ENCODE data around the gene RASA1. TPM values are rescaled to one million over a fixed set of nuclear protein-coding genes. Genes with fewer than 3 reads are reported as not detected.
"Not testable (repeated sequence)": the region's sequence is repeated elsewhere in the genome, so short reads cannot be mapped to it uniquely, and the experiment has no call there.

RASA1 gene
- total RNA-seq, 1 donor: 12.0 TPM

DNA sequence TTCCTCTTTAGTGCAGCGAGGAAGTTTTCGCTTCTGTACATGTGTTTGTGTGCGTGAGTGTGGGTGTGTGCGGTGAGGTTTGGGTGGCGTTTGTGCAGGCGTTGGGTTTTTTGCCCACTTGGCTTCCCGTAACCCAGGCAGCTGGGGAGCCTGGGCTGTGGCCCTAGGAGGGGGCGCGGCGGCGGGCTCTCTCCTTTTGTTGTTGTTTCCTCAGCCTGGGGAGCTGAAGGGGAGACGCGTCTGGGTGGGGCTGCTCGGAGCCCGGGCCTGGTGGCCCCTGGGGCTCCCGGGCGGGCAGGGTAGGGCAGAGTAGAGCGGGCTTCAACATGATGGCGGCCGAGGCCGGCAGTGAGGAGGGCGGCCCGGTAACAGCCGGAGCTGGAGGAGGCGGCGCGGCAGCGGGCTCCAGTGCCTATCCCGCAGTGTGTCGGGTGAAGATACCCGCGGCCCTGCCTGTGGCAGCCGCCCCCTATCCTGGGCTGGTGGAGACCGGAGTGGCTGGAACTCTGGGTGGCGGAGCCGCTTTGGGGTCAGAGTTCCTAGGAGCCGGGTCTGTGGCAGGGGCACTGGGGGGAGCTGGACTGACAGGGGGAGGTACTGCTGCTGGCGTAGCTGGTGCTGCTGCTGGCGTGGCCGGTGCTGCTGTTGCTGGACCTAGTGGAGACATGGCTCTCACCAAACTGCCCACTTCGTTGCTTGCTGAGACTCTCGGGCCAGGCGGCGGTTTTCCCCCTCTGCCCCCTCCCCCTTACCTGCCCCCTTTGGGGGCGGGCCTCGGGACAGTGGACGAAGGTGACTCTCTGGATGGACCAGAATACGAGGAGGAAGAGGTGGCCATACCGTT lies 665 bp downstream of the RASA1 start:
- H3K4me3 ChIP-seq (ENCODE audit: low read length): peak overlapping the region; percentile 89
- H3K27me3 ChIP-seq (ENCODE audit: insufficient read depth, low read length): no peaks in the 10 kb centered on the region
- no peaks in the 10 kb centered on the region for H3K9me3 ChIP-seq (ENCODE audit: low read depth, low read length)
- peaks cover 27% of the 10 kb centered on the region for H3K4me1 ChIP-seq (ENCODE audit: insufficient read depth, low read length)

DNA sequence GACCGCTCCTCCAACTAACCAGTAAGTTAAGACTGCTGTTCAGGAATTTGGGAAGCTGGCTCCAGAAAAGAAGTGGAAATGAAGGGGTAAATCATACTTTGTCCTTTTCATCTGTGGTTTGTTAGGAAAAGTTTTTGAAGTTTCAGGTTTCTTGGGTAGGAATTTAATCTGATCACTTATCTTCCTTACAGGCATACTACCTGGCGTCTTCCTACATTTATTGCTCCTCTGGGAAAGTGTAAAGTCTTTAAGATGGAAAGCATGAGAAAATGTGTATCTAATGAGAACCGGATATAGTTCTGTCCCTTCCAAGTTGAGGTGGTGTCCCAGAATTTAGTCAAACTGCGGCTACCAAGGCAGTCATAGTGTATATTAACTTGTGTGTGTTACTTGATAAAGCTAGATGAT lies 1.3 kb downstream of the RASA1 start:
- Histone ChIP-seq H3K9me3 (ENCODE audit: low read depth, low read length) (no peaks in the 10 kb centered on the region), H3K4me1 (ENCODE audit: insufficient read depth, low read length) (peaks cover 29% of the 10 kb centered on the region), H3K4me3 (ENCODE audit: low read length) (peak overlapping the region; percentile 89), H3K27me3 (ENCODE audit: insufficient read depth, low read length) (no peaks in the 10 kb centered on the region)

DNA sequence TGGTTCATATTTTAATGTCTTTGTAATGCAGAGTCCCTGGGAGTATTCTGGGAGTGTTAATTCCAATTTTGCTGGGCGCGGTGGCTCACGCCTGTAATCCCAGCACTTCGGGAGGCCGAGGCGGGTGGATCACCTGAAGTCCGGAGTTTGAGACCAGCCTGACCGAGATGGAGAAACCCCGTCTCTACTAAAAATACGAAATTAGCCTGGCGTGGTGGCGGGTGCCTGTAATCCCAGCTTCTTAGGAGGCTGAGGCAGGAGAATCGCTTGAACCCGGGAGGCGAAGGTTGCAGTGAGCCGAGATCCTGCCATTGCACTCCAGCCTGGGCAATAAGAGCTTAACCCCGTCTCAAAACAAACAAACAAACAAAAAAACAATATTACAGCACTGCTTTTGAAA lies 3.2 kb downstream of the RASA1 start:
- H3K4me3 ChIP-seq (ENCODE audit: low read length); H3K9me3 ChIP-seq (ENCODE audit: low read depth, low read length); H3K27me3 ChIP-seq (ENCODE audit: insufficient read depth, low read length): not testable (repeated sequence)
- H3K4me1 ChIP-seq (ENCODE audit: insufficient read depth, low read length): peaks cover 30% of the 10 kb centered on the region

DNA sequence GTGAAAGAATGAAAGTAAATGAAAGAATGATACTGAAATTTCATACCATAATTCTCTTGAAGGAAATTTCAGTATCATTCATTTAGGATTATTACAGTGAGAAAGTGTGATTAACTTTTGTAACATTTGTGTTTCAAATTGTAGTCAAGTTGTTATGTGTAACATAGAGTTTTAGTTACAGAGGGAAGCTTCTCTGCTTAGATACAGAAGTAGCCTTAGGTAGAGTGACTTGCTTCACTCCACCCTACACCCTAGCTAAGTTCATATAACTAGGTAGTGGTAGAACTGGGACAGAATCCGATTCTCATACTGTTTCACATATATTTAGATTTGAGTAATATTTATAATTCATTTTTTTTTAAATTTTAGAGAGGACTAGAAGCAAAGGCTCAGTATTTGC lies 9.0 kb downstream of the RASA1 start:
- Histone ChIP-seq H3K4me1 (ENCODE audit: insufficient read depth, low read length) (peaks cover 11% of the 10 kb centered on the region), H3K4me3 (ENCODE audit: low read length) (no peak overlapping the region), H3K9me3 (ENCODE audit: low read depth, low read length) (no peaks in the 10 kb centered on the region), H3K27me3 (ENCODE audit: insufficient read depth, low read length) (no peaks in the 10 kb centered on the region)

DNA sequence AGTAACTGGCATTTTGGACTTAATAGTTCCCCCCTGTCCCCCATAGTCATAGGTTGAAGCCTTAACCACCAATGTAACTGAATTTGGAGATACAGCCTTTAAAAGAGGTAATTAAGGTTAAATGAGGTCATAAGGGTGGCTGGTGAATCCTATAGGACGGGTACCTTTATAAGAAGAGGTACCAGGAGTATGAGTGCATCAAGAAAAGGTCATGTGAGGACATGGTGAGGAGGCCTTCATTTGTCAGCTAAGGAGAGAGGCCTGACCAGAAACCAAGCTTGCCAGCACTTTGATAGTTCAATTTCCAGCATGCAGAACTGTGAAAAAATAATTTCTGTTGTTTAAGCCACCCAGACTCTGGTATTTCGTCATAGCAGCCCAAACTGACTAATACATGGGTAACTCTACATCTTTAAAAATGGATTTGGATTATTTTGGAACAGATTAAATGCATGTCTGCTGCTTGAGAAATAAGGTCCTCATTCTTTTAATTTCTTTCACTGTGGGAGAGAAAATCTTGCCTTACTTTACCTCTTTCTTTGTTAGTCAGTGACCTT lies 9.7 kb downstream of the RASA1 start:
- no peaks in the 10 kb centered on the region for H3K27me3 ChIP-seq (ENCODE audit: insufficient read depth, low read length)
- H3K9me3 ChIP-seq (ENCODE audit: low read depth, low read length): no peaks in the 10 kb centered on the region
- no peak overlapping the region for H3K4me3 ChIP-seq (ENCODE audit: low read length)
- peaks cover 8% of the 10 kb centered on the region for H3K4me1 ChIP-seq (ENCODE audit: insufficient read depth, low read length)

DNA sequence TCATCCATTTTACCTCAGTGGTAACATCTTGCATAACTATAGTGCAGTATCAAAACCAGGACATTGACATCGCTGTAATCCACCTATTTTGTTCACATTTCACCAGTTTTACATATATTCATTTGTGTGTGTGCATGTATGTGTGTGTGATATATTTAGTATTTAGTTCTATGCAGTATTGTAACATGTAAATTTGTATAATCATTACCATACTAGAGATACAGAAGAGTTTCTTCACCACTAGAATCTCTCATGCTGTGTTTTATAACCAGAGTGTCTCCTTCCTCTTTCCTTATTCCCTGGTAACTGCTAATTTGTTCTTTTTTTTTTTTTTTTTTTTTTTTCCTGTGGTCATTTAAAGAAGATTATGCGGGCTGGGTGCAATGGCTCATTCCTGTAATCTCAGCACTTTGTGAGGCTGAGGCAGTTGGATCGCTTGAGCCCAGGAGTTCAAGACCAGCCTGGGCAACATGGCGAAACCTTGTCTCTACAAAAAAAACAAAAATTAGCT lies 11.0 kb downstream of the RASA1 start:
- Histone ChIP-seq H3K4me3 (ENCODE audit: low read length) (no peak overlapping the region), H3K27me3 (ENCODE audit: insufficient read depth, low read length) (no peaks in the 10 kb centered on the region), H3K4me1 (ENCODE audit: insufficient read depth, low read length) (peaks cover 8% of the 10 kb centered on the region), H3K9me3 (ENCODE audit: low read depth, low read length) (no peaks in the 10 kb centered on the region)

DNA sequence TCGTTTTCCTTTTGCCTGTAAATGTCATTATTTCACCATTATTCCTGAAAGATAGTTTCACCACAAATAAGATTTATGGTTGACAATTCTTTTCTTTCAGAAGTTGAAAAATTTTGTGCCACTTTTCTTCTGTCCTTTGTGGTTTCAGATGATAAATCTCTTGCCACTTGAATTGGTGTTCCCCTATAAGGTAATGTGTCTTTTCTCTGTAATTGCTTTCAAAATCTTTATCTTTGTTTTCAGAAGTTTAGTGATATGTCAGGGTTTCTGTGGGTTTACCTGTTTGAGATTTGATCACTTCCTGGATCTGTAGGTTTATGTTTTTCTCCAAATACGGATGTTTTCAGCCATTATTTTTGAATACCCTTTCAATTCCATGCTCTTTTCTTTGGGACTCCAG lies 14.6 kb downstream of the RASA1 start:
- peaks cover 2% of the 10 kb centered on the region for H3K4me1 ChIP-seq (ENCODE audit: insufficient read depth, low read length)
- no peak overlapping the region for H3K4me3 ChIP-seq (ENCODE audit: low read length)
- no peaks in the 10 kb centered on the region for H3K9me3 ChIP-seq (ENCODE audit: low read depth, low read length)
- H3K27me3 ChIP-seq (ENCODE audit: insufficient read depth, low read length): no peaks in the 10 kb centered on the region

DNA sequence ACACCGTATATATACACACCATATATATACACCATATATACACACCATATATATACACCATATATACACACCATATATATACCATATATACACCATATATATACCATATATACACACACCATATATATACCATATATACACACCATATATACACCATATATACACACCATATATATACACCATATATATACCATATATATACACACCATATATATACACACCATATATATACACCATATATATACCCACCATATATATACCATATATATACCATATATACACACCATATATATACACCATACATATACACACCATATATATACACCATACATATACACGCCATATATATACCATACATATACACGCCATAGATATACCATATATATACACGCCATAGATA lies 19.6 kb downstream of the RASA1 start:
- not testable (repeated sequence) for H3K27me3 ChIP-seq (ENCODE audit: insufficient read depth, low read length); H3K9me3 ChIP-seq (ENCODE audit: low read depth, low read length); H3K4me3 ChIP-seq (ENCODE audit: low read length); H3K4me1 ChIP-seq (ENCODE audit: insufficient read depth, low read length)

DNA sequence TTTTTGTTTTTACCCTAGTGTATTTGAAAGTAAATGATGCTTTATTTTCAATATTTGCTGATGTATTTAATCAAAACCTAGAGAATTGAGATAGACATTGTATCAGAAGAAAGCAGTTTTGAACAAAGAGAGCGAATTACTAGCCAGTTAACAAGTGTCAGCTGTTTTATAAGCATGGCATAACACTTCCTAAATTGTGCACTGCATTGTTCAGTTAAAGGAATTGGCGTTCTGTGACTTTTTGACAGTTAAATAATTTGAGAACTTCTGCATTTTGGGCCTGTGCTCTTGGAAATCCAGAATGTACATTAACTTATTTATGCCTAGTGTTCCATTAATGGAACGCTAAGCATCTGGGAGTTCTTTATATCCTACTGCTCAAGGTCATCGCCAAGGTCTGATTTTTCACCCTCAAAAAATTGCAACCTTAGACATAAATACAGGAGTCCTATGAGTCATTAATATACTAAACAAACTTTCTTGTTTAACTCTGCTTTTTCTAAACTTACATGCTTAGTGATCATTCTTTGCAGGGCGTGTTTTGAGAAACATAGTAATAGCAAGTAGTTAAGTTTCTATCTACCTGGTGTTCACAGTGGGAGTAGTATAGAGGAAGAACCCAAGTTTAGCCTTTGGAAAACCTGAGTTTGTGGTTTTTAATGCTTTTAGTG lies 31.1 kb downstream of the RASA1 start:
- Histone ChIP-seq H3K4me1 (ENCODE audit: insufficient read depth, low read length) (peaks cover 38% of the 10 kb centered on the region), H3K27me3 (ENCODE audit: insufficient read depth, low read length) (no peaks in the 10 kb centered on the region), H3K4me3 (ENCODE audit: low read length) (no peak overlapping the region), H3K9me3 (ENCODE audit: low read depth, low read length) (no peaks in the 10 kb centered on the region)

DNA sequence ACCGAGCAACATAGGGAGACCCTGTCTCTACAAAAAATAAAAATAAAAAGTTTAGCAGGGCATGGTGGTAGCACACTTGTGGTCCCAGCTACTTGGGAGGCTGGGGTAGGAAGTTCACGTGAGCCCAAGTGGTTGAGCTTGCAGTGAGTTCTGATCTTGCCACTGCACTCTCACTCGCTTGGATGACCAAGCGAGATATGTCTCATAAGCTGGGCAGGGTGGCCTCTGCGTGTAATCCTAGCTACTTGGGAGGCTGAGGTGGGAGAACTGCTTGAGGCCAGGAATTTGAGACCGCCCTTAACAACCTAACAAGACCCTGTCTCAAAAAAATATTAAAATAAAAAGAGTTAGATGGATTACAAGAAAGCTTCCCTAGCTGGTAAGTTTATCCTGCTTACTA lies 32.5 kb downstream of the RASA1 start:
- no peaks in the 10 kb centered on the region for H3K27me3 ChIP-seq (ENCODE audit: insufficient read depth, low read length)
- H3K4me1 ChIP-seq (ENCODE audit: insufficient read depth, low read length): peaks cover 35% of the 10 kb centered on the region
- H3K4me3 ChIP-seq (ENCODE audit: low read length): no peak overlapping the region
- H3K9me3 ChIP-seq (ENCODE audit: low read depth, low read length): no peaks in the 10 kb centered on the region

DNA sequence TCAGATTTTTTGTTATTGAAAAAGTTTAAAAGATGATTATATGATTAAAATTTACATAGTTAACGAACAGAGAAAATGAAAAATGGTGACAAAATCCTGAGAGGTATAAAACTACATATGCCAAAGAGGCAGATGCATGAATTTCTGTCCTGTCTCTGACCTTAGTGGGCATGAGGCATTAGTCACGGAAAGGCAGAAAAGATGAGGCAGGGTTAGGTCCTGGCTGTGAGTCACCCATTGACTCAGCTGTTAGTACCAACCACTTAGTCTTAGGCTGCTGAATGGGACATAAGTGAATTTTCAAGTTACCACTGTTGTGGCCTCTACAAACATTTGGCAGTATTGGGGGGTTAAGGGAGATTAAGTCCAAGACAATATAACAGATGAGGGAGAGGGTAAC lies 33.1 kb downstream of the RASA1 start:
- H3K9me3 ChIP-seq (ENCODE audit: low read depth, low read length): no peaks in the 10 kb centered on the region
- H3K27me3 ChIP-seq (ENCODE audit: insufficient read depth, low read length): no peaks in the 10 kb centered on the region
- peaks cover 31% of the 10 kb centered on the region for H3K4me1 ChIP-seq (ENCODE audit: insufficient read depth, low read length)
- H3K4me3 ChIP-seq (ENCODE audit: low read length): no peak overlapping the region

DNA sequence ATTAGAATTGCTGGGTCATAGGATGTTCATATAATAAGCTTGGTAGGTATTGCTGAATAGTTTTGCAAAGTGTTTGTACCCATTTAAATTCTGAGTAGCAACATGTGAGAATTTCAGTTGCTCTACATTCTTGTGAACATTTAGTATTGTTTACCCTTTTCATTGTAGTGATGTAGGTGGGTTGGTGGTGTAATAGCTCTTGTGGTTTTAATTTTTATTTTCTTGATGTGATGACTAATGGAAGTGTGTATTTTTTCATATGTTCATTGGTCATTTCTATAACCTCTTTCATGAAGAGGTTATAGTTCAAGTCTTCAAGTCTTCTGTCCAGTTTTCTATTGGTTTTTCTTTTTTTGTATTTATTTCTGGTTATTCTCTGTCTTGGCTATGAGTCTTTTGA lies 34.4 kb downstream of the RASA1 start:
- no peaks in the 10 kb centered on the region for H3K27me3 ChIP-seq (ENCODE audit: insufficient read depth, low read length)
- peaks cover 29% of the 10 kb centered on the region for H3K4me1 ChIP-seq (ENCODE audit: insufficient read depth, low read length)
- H3K4me3 ChIP-seq (ENCODE audit: low read length): no peak overlapping the region
- H3K9me3 ChIP-seq (ENCODE audit: low read depth, low read length): no peaks in the 10 kb centered on the region

DNA sequence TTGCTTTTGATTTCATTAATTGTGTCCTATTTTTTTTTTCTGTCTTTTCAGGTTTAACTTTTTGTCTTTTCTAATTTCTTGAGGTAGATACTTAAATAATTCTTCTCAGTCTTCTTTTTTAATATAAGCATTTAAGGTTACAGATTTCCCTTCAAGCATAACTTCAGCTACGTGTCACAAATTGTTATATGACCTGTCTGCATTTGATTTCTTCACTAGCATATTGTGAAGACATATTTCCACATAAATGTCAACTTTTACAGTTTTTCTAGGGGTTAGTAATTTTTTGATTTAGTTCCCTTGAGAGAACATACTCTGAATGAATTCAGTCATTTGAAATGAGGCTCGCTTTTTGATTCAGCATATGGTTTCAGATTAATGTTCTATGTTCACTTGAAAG lies 35.6 kb downstream of the RASA1 start:
- Histone ChIP-seq H3K4me3 (ENCODE audit: low read length) (no peak overlapping the region), H3K4me1 (ENCODE audit: insufficient read depth, low read length) (peaks cover 22% of the 10 kb centered on the region), H3K27me3 (ENCODE audit: insufficient read depth, low read length) (no peaks in the 10 kb centered on the region), H3K9me3 (ENCODE audit: low read depth, low read length) (no peaks in the 10 kb centered on the region)

DNA sequence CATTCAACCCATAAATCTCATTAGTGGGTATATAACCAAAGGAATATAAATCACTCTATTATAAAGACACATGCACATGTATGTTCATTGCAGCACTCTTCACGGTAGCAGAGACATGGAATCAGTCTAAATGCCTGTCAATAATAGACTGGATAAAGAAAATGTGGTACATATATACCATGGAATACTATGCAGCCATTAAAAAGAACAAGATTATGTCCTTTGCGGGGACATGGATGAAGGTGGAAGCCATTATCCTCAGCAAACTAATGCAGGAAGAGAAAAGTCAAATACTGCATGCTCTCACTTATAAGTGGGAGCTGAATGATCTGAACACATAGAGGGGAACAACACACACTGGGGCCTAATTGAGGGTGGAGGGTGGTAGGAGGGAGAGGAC lies 38.4 kb downstream of the RASA1 start:
- H3K4me3 ChIP-seq (ENCODE audit: low read length); H3K9me3 ChIP-seq (ENCODE audit: low read depth, low read length); H3K27me3 ChIP-seq (ENCODE audit: insufficient read depth, low read length); H3K4me1 ChIP-seq (ENCODE audit: insufficient read depth, low read length): not testable (repeated sequence)

DNA sequence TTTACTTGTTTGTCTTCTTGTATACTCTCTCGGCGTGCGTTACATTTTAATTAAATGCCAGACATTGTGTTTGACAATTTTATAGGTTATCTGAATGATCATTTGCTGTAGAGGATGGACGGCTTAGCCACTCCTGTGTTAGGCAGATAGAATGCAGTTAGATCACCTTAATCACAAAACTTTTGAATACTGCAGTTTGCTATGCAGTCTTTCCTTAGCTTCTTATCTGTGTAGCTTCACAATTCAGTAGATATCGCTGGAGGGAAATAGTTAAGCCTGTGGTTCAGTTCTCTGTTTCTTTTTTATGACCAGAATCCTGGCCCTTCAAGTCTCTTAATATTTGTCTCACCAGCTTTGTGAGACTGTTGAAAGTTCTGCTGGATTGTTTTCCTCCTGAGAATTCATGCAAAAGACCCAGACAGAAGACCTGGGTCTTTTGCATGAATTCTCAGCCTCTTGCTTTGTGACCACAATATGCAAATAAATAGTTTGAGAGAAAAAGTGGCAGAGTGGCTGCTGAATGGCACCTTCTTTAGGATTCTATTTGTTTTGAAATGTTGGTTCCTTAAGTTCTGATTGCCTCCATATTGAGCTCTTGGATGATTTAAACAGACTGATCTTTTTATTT lies 40.2 kb downstream of the RASA1 start:
- H3K4me1 ChIP-seq (ENCODE audit: insufficient read depth, low read length): peaks cover 5% of the 10 kb centered on the region
- H3K27me3 ChIP-seq (ENCODE audit: insufficient read depth, low read length): no peaks in the 10 kb centered on the region
- H3K9me3 ChIP-seq (ENCODE audit: low read depth, low read length): no peaks in the 10 kb centered on the region
- H3K4me3 ChIP-seq (ENCODE audit: low read length): no peak overlapping the region

Measured in mononuclear cell (primary cell).